Measurements from ENCODE around the gene LRRC2. TPM values are rescaled to one million over a fixed set of nuclear protein-coding genes. Genes with fewer than 3 reads are reported as not detected.
A peak's percentile ranks its signal among the peaks of the same experiment; 100 is the strongest.

The LRRC2 gene
- total and polyA plus RNA-seq, 9 of the 15 experiments (the other 6 are each of a cell fraction or from before 2014, with no cell fraction given), result 0.01 to 0.04 (median 0.03) TPM; not detected in 5

GRCh38 chr3:46488735-46489361 is 77.3 kb downstream of the LRRC2 start (continued):
- TF ChIP-seq RERE (CRISPR knock-in tag; IDR thresholded peaks at IDR 0.05; ENCODE audit: borderline replicate concordance) (no peak), ZNF224 (CRISPR knock-in tag; IDR thresholded peaks at IDR 0.05) (no peak), NELFE (IDR thresholded peaks at IDR 0.05; ENCODE audit: insufficient read depth, insufficient read length) (no peak), BRF1 (IDR thresholded peaks at IDR 0.05; ENCODE audit: borderline replicate concordance, extremely low read depth, insufficient read length) (no peak), POLR3G (IDR thresholded peaks at IDR 0.05; ENCODE audit: extremely low read depth, insufficient read length, insufficient replicate concordance) (no peak), HES1 (IDR thresholded peaks at IDR 0.05; ENCODE audit: low read depth) (no peak), ZKSCAN1 (IDR thresholded peaks at IDR 0.05; ENCODE audit: low read depth, low read length) (peak; percentile 87), ZMIZ1 (IDR thresholded peaks at IDR 0.05; ENCODE audit: low read depth in 2 of 2, low read length in 2 of 2) (0 out of 4 replicates have a peak, but pooled peaks of 1 of the 2 experiments have one; percentile 75), RFX1 (IDR thresholded peaks at IDR 0.05) (no peak), HMGXB4 (CRISPR knock-in tag; IDR thresholded peaks at IDR 0.05) (peak; percentile 84; the same call in 1 of the 2 replicates), FOXO4 (CRISPR knock-in tag; IDR thresholded peaks at IDR 0.05) (no peak), ZNF316 (IDR thresholded peaks at IDR 0.05) (peak; percentile 36; the same call in 1 of the 2 replicates)
